Measurements from ENCODE around the gene PRDX2. TPM values are rescaled to one million over a fixed set of nuclear protein-coding genes. Genes with fewer than 3 reads are reported as not detected.

PRDX2 gene
- total RNA-seq, 1 experiment from 2014 or later: 406 TPM

DNA sequence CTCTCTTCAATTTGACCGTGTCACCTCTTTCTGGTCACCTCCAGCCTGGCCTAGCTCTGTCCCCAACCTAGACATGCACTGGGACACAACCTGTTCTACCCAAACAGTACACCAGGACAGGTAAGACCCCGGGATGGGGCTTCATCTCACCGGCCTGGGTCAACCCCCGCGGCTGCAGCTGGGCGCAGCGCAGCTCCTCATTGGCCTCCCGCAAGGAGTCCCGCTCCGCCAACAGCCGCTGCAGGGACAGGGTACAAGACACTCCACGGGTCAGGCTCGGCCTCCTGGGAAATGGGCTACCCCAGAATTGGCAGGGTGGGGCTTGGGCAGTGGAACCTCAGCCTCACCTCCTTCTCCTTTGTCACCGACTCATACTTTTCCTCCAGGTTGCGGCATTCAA lies 33.9 kb downstream of the PRDX2 start:
- CTCF ChIA-PET: no interaction called here
- H3K27ac ChIP-seq (ENCODE audit: low read depth, low read length, poor library complexity, severe bottlenecking): no peak overlapping the region
- H3K27me3 ChIP-seq (replicated peaks; ENCODE audit: insufficient read depth, low read depth, low read length, poor library complexity): no peaks in the 10 kb centered on the region
- no peak for DNase-seq (ENCODE audit: low spot score)
- intact Hi-C loops (cut with micrococcal nuclease; ENCODE audit: unreplicated experiment): loop anchor here (2.0 kb wide), 2 partner anchors 29 to 79 kb away; no protein-coding TSS in a partner anchor
- TF ChIP-seq, protein P1, sequence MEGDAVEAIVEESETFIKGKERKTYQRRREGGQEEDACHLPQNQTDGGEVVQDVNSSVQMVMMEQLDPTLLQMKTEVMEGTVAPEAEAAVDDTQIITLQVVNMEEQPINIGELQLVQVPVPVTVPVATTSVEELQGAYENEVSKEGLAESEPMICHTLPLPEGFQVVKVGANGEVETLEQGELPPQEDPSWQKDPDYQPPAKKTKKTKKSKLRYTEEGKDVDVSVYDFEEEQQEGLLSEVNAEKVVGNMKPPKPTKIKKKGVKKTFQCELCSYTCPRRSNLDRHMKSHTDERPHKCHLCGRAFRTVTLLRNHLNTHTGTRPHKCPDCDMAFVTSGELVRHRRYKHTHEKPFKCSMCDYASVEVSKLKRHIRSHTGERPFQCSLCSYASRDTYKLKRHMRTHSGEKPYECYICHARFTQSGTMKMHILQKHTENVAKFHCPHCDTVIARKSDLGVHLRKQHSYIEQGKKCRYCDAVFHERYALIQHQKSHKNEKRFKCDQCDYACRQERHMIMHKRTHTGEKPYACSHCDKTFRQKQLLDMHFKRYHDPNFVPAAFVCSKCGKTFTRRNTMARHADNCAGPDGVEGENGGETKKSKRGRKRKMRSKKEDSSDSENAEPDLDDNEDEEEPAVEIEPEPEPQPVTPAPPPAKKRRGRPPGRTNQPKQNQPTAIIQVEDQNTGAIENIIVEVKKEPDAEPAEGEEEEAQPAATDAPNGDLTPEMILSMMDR (conservative IDR thresholded peaks at IDR 0.05; ENCODE audit: low read depth, low read length): no peak
- TF ChIP-seq EZH2 (IDR thresholded peaks at IDR 0.05; ENCODE audit: borderline replicate concordance, low read depth, low read length, poor library complexity, severe bottlenecking): no peak
- POLR2A ChIA-PET (ENCODE audit: low non-redundant PET): interaction anchor here (0.6 kb wide), 1 partner anchor 14 kb away, joined by 7 read pairs; no protein-coding TSS in a partner anchor
- H3K9me3 ChIP-seq (ENCODE audit: low read depth, low read length, poor library complexity, severe bottlenecking): no peaks in the 10 kb centered on the region
- H3K4me1 ChIP-seq (ENCODE audit: insufficient read depth, low read length, poor library complexity, severe bottlenecking): no peaks in the 10 kb centered on the region
- no peaks in the 10 kb centered on the region for H3K36me3 ChIP-seq (ENCODE audit: insufficient read depth, low read length, poor library complexity, severe bottlenecking)
- BruUV-seq (replicated peaks): no TSS peak
- no peak overlapping the region for H3K4me3 ChIP-seq (ENCODE audit: low read depth, low read length, poor library complexity, severe bottlenecking)

DNA sequence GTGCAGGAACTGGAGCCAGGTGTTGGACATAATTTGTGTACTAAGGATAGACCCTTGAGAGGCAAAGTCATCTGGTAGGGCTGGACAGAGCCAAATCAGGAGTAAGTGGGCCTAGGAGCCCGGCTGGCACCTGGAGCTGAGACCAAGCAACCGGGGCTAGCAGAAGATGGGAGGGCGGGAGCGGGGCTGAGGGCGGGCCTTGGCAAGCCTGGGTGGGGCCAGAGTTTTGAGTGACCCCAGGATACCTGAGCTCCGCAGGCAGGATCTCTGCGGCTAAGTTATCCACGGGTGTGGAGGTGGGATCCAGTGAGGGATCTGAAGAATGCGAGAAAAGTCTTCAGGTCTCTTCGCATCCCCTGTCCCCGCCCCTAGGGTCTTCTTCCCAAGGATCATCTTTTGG lies 34.5 kb downstream of the PRDX2 start:
- no peak for DNase-seq (ENCODE audit: low spot score)
- intact Hi-C loops (cut with micrococcal nuclease; ENCODE audit: unreplicated experiment): loop anchor here (2.0 kb wide), 2 partner anchors 30 to 80 kb away; no protein-coding TSS in a partner anchor
- TF ChIP-seq EZH2 (IDR thresholded peaks at IDR 0.05; ENCODE audit: borderline replicate concordance, low read depth, low read length, poor library complexity, severe bottlenecking): no peak
- TF ChIP-seq, protein P1 (conservative IDR thresholded peaks at IDR 0.05; ENCODE audit: low read depth, low read length): no peak

DNA sequence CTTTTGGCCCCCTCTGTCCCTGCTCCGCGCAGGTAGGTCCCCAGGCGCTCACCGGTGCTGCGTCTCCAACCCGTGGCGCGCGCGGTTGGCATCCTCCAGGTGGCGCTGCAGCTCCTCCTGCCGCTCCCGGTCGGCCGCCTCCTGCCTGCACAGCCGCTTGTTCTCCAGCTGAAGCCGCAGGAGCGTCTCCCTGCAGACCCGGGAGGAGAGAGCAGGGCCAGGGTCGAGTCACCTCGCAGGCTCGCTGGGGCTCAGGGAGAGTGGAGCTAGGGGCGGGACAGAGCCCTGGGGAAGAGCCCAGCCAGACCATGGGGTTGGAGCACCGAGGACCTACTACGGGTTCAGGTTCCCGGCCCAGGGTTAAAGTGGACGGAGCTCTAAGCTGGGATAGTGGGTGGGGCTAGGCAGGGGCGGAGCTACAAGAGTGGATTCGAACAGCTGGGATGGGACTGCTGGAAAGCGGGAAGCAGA lies 35.5 kb downstream of the PRDX2 start:
- Histone ChIP-seq H3K27ac (ENCODE audit: low read depth, low read length, poor library complexity, severe bottlenecking) (no peak overlapping the region), H3K36me3 (ENCODE audit: insufficient read depth, low read length, poor library complexity, severe bottlenecking) (no peaks in the 10 kb centered on the region), H3K9me3 (ENCODE audit: low read depth, low read length, poor library complexity, severe bottlenecking) (no peaks in the 10 kb centered on the region), H3K4me3 (ENCODE audit: low read depth, low read length, poor library complexity, severe bottlenecking) (peak overlapping the region; percentile 57), H3K27me3 (replicated peaks; ENCODE audit: insufficient read depth, low read depth, low read length, poor library complexity) (no peaks in the 10 kb centered on the region), H3K4me1 (ENCODE audit: insufficient read depth, low read length, poor library complexity, severe bottlenecking) (no peaks in the 10 kb centered on the region)
- CTCF ChIA-PET: interaction anchor here (0.6 to 3.0 kb wide), 13 partner anchors 9 to 1424 kb away, joined by 3 to 34 read pairs (median 5); partner anchors contain the start of genes JUNB and ZNF442
- peak; percentile 89 for DNase-seq (ENCODE audit: low spot score)
- POLR2A ChIA-PET (ENCODE audit: low non-redundant PET): interaction anchor here (0.6 to 1.0 kb wide), 3 partner anchors 27 to 29 kb away, joined by 3 to 6 read pairs (median 4); no protein-coding TSS in a partner anchor
- intact Hi-C loops (cut with micrococcal nuclease; ENCODE audit: unreplicated experiment): loop anchor here (2.0 kb wide), 2 partner anchors 31 to 81 kb away; no protein-coding TSS in a partner anchor
- BruUV-seq (replicated peaks): no TSS peak
- TF ChIP-seq EZH2 (IDR thresholded peaks at IDR 0.05; ENCODE audit: borderline replicate concordance, low read depth, low read length, poor library complexity, severe bottlenecking): no peak
- TF ChIP-seq, protein P1 (conservative IDR thresholded peaks at IDR 0.05; ENCODE audit: low read depth, low read length): peak; percentile 97

More for the DNA sequence above, 34.5 kb downstream of the PRDX2 start:
- ChIA-PET POLR2A (ENCODE audit: low non-redundant PET) (interaction anchor here (0.6 kb wide), 1 partner anchor 14 kb away, joined by 7 read pairs; no protein-coding TSS in a partner anchor), CTCF (interaction anchor here (0.6 to 2.6 kb wide), 2 partner anchors 8 to 11 kb away, joined by 8 to 14 read pairs; partner anchors contain the start of gene HOOK2)
- no peaks in the 10 kb centered on the region for H3K4me1 ChIP-seq (ENCODE audit: insufficient read depth, low read length, poor library complexity, severe bottlenecking)
- H3K9me3 ChIP-seq (ENCODE audit: low read depth, low read length, poor library complexity, severe bottlenecking): no peaks in the 10 kb centered on the region
- H3K27ac ChIP-seq (ENCODE audit: low read depth, low read length, poor library complexity, severe bottlenecking): no peak overlapping the region
- H3K36me3 ChIP-seq (ENCODE audit: insufficient read depth, low read length, poor library complexity, severe bottlenecking): no peaks in the 10 kb centered on the region
- no peak overlapping the region for H3K4me3 ChIP-seq (ENCODE audit: low read depth, low read length, poor library complexity, severe bottlenecking)
- H3K27me3 ChIP-seq (replicated peaks; ENCODE audit: insufficient read depth, low read depth, low read length, poor library complexity): no peaks in the 10 kb centered on the region
- no TSS peak for BruUV-seq (replicated peaks)

All from A673 (cell line).